ENCODE measurements around the gene CHURC1. TPM values are rescaled to one million over a fixed set of nuclear protein-coding genes. Genes with fewer than 3 reads are reported as not detected.

The CHURC1 gene
- total and polyA plus RNA-seq, 3 donors from 2014 or later, result 53.5 to 62.8 (median 55.7) TPM

DNA sequence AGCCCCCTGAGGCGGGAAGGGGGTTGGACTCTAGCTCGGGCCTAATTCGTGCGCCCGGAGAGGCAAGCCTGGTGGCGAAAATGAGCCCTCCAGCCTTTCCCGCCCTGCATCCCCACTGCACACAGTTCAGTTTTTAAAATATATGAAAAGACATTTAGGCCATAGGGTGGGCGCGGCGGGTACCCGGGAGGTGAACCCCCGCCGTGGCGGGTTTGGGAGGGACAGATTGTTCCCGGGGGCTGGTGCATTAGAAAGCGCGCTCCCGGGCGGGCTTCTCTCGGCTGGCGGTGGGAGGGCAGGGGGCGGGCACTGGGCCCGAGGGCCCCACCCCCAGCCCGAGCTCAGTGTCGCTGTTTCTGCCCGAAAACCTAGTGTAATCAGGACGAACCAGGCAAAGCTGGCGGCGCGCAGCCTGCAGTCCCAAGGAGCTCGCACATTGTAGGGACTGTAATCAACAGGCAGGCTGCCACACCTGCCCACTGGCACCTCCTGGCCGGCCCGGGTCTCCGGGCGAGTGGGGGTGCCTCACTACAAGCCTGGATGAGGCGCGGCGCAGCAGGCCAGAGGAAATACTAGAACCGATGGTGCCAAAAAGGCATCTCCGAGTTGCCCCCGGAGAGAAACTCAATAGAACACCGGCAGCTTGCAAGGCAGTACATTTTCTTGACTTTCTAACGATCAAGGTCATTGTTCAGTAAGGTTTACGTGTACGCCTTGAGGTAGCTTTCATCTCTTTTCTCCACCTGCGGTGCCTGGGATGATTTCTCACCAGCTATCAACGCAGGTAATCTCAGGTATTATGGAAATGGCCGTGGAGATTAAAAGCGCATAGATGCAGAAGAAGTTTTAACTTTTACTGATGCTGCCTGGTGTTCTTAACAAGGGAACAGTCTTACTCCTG, 33.8 kb upstream of the CHURC1 start:
- Histone ChIP-seq H3K9me3 (no peaks in the 10 kb centered on the region), H3K36me3 (ENCODE audit: low read depth, missing control alignments) (no peaks in the 10 kb centered on the region), H3K27me3 (no peaks in the 10 kb centered on the region), H3K27ac (no peak overlapping the region), H3K4me1 (no peaks in the 10 kb centered on the region), H3K4me3 (peak overlapping the region; percentile 49 to 67)
- intact Hi-C loops (cut with DNase I; ENCODE audit: low total_unique reads), result no loop called here
- peak; percentile 53 for DNase-seq
- no peak for TF ChIP-seq POLR2A (IDR thresholded peaks at IDR 0.05)
- TF ChIP-seq, protein P1, sequence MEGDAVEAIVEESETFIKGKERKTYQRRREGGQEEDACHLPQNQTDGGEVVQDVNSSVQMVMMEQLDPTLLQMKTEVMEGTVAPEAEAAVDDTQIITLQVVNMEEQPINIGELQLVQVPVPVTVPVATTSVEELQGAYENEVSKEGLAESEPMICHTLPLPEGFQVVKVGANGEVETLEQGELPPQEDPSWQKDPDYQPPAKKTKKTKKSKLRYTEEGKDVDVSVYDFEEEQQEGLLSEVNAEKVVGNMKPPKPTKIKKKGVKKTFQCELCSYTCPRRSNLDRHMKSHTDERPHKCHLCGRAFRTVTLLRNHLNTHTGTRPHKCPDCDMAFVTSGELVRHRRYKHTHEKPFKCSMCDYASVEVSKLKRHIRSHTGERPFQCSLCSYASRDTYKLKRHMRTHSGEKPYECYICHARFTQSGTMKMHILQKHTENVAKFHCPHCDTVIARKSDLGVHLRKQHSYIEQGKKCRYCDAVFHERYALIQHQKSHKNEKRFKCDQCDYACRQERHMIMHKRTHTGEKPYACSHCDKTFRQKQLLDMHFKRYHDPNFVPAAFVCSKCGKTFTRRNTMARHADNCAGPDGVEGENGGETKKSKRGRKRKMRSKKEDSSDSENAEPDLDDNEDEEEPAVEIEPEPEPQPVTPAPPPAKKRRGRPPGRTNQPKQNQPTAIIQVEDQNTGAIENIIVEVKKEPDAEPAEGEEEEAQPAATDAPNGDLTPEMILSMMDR (IDR thresholded peaks at IDR 0.05), result no peak
- WGBS, 2 donors, result 2% methylated on average over 26 to 44 of the region's 49 CpGs

DNA sequence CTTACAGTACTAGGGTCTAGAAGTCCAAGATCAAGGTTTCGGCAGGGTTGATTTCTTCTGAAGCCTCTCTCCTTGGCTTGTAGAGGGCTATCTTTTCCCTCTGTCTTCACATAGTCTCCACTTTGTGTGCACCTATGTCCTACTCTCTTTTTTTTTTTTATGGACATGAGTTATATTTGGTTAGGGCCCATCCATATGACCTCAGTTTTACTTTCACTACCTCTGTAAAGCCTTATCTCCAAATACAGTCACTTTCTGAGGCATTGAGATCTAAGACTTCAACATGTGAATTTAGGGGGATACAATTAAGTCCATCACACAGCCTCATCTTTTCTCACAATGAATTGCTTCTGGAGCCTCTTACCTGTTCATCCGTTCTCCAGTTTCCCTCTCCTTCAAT, 28.7 kb upstream of the CHURC1 start:
- TF ChIP-seq POLR2A (IDR thresholded peaks at IDR 0.05), result no peak
- TF ChIP-seq, protein P1 (IDR thresholded peaks at IDR 0.05), result no peak
- Histone ChIP-seq H3K36me3 (ENCODE audit: low read depth, missing control alignments) (no peaks in the 10 kb centered on the region), H3K27me3 (no peaks in the 10 kb centered on the region), H3K27ac (no peak overlapping the region), H3K4me3 (no peak overlapping the region), H3K9me3 (no peaks in the 10 kb centered on the region), H3K4me1 (no peaks in the 10 kb centered on the region)
- intact Hi-C loops (cut with DNase I; ENCODE audit: low total_unique reads), result no loop called here
- 95 to 96% methylated on average over 2 of the region's 2 CpGs for WGBS, 2 donors
- DNase-seq, result no peak

DNA sequence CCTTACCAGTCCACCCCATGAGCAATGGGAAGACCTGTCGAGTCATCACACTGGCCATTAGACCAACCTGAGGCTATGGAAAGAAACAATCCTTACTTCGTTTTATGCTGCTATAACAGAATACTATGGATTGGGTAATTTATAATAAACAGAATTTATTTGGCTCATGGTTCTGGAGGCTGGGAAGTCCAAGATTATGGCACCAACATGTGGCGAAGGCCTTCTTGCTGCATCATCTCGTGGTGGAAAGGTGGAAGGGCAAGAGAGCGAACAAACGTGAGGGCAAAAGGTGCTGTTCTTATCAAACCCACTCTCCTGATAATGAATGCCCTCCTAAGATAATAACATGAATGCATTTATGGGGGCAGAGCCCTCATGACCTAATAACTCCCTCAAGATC, 24.9 kb upstream of the CHURC1 start:
- intact Hi-C loops (cut with DNase I; ENCODE audit: low total_unique reads), result no loop called here
- Histone ChIP-seq H3K27ac (no peak overlapping the region), H3K4me1 (no peaks in the 10 kb centered on the region), H3K9me3 (no peaks in the 10 kb centered on the region), H3K27me3 (no peaks in the 10 kb centered on the region), H3K4me3 (no peak overlapping the region), H3K36me3 (ENCODE audit: low read depth, missing control alignments) (no peaks in the 10 kb centered on the region)
- WGBS, 2 donors, result 79 to 91% methylated on average over 6 of the region's 6 CpGs
- no peak for DNase-seq
- TF ChIP-seq POLR2A (IDR thresholded peaks at IDR 0.05), result no peak
- TF ChIP-seq, protein P1 (IDR thresholded peaks at IDR 0.05), result no peak

DNA sequence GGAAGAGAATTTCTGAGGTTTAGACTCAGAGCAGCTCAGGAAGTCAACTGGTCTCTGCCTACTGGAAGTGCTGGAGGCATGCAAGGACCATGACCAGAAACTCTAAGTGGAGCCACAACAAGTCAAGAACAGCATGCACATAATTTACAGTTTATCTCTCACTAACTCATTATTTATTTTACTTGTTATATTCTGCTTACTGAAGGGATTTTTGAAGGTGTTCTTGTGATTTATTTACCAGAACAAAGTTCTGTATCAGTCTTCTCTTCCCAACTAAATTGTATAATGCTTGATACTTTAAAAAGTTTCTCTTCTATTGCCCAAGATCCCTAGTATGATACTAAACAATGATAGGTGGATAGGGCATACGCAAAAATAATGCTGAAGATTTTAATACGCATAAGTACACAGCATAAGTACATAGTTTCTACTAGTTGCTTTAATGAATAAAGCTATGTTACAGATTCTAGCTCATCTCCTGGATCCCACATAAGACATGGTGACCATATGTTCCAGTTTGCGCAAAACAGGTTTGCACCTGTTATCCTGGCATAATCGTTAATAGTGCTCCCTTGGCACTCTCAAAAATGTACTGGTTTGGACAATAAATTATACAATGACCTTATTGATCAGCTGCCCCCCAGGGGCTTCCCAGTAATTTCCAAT, 22.9 kb upstream of the CHURC1 start:
- Histone ChIP-seq H3K4me3 (no peak overlapping the region), H3K36me3 (ENCODE audit: low read depth, missing control alignments) (no peaks in the 10 kb centered on the region), H3K27ac (no peak overlapping the region), H3K9me3 (no peaks in the 10 kb centered on the region), H3K4me1 (no peaks in the 10 kb centered on the region), H3K27me3 (no peaks in the 10 kb centered on the region)
- intact Hi-C loops (cut with DNase I; ENCODE audit: low total_unique reads), result no loop called here
- WGBS, 2 donors, result 84 to 91% methylated on average over 4 of the region's 4 CpGs
- DNase-seq, result no peak
- TF ChIP-seq, protein P1 (IDR thresholded peaks at IDR 0.05), result no peak
- no peak for TF ChIP-seq POLR2A (IDR thresholded peaks at IDR 0.05)

Data from testis (tissue), 3 donors.